Gastrocnemius medialis (tissue), 4 donors: ENCODE results near the gene CDH2. TPM values are rescaled to one million over a fixed set of nuclear protein-coding genes. Genes with fewer than 3 reads are reported as not detected.

Source experiments
- ATAC-seq, 2 donors: fragments of 150-250 bp; one replicate each; pipeline ENCODE4 v1.9.1; 2016
- DNase-seq, 2 donors: peaks; one replicate each; pipeline ENCODE4 v3.0.0-alpha.2; 2019
- H3K27ac ChIP-seq, 4 donors: fragments of 200-600 bp; sonication (generic); 1 replicate in 1 of 4; 2 replicates in 3 of 4; pipeline ENCODE4 v1.5.1; 2016 to 2018; ENCODE audit warnings: mild to moderate bottlenecking in 2 of 4, moderate library complexity in 1 of 4
- H3K27me3 ChIP-seq, 3 donors: fragments of 200-600 bp; sonication (generic) in 2 of 3; 1 replicate in 1 of 3; 2 replicates in 2 of 3; pipeline versions ENCODE4 v1.5.1 to v1.6.0; 2016 to 2019; ENCODE audit warnings: mild to moderate bottlenecking in 1 of 3, moderate library complexity in 1 of 3
- H3K36me3 ChIP-seq, 2 donors: fragments of 200-600 bp; sonication (generic) in 1 of 2; one replicate each; pipeline ENCODE4 v1.5.1; 2017 to 2018
- H3K4me1 ChIP-seq, 2 donors: fragments of 200-600 bp; sonication (generic) in 1 of 2; one replicate each; pipeline ENCODE4 v1.5.1; 2016 to 2017; ENCODE audit warnings: mild to moderate bottlenecking in 2 of 2
- H3K4me3 ChIP-seq, 4 donors: fragments of 200-600 bp; sonication (generic) in 3 of 4; 1 replicate in 1 of 4; 2 replicates in 3 of 4; pipeline ENCODE4 v1.5.1; 2016 to 2019; ENCODE audit warnings: mild to moderate bottlenecking in 2 of 4
- H3K9me3 ChIP-seq, 3 donors: fragments of 200-600 bp; sonication (generic) in 2 of 3; 1 replicate in 1 of 3; 2 replicates in 2 of 3; pipeline ENCODE4 v1.5.1; 2016 to 2019
- POLR2A ChIP-seq, 2 donors: fragments of 450-650 bp; IDR thresholded peaks; one replicate each; pipeline ENCODE4 v1.6.1; 2017; ENCODE audit warnings: antibody characterized with exemption in 2 of 2, mild to moderate bottlenecking in 2 of 2, moderate library complexity in 2 of 2
- in situ Hi-C, 4 donors: fragments of 200-750 bp; cut with MboI; loops; one replicate each; pipeline versions ENCODE4 v1.15.0 to v1.8.0; 2017; ENCODE audit warnings: low sequenced_read_pairs in 4 of 4
- intact Hi-C: fragments of 100-400 bp; cut with DNase I; formaldehyde crosslinking; loops from one replicate; pipeline ENCODE4 v1.15.1; 2023; ENCODE audit warnings: low total_unique reads
- total RNA-seq, 4 donors: library from RNA; depleted of rRNA; stranded (reverse); fragments of >200 nt; gene quantifications; one replicate each; pipeline versions ENCODE4 v1.1.0 to v1.2.3, GENCODE V29; 2016
- TF ChIP-seq, protein P1 (sequence below), 5 experiments: fragments of 450-650 bp in 3 of 5; fragments of 200-600 bp in 2 of 5; sonication (generic) in 2 of 5; IDR thresholded peaks in 4 of 5; conservative IDR thresholded peaks in 1 of 5; 1 replicate in 4 of 5; 2 replicates in 1 of 5; pipeline ENCODE4 v1.5.1; 2016 to 2019; ENCODE audit warnings: antibody characterized with exemption in 5 of 5, mild to moderate bottlenecking in 3 of 5, moderate library complexity in 3 of 5

Gene CDH2
- total RNA-seq, 4 donors from 2014 or later, result 0.38 to 0.62 (median 0.51) TPM; not detected in 1

DNA sequence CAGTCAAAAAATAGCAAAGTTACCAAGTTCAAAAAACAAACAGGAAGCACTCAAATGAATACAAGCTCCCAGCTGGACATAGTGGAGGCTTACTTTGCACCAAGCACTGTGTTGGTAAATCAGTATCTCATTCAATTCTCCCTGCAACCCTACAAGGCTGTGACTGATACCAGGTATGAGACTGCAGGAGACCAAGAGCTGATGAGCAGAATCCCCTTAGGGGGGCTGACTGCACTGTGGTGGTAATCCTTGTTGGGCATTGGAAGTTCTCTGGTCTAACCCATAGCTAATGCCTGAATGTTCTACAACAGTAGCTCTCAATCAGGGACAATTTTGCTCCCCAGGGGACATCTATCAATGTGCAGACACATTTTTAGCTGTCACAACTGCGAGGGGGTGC, 26.0 kb downstream of the CDH2 start:
- Histone ChIP-seq H3K4me1 (no peaks in the 10 kb centered on the region), H3K36me3 (no peaks in the 10 kb centered on the region), H3K9me3 (no peaks in the 10 kb centered on the region), H3K27ac (no peak overlapping the region), H3K4me3 (no peak overlapping the region), H3K27me3 (no peaks in the 10 kb centered on the region)
- TF ChIP-seq, protein P1, sequence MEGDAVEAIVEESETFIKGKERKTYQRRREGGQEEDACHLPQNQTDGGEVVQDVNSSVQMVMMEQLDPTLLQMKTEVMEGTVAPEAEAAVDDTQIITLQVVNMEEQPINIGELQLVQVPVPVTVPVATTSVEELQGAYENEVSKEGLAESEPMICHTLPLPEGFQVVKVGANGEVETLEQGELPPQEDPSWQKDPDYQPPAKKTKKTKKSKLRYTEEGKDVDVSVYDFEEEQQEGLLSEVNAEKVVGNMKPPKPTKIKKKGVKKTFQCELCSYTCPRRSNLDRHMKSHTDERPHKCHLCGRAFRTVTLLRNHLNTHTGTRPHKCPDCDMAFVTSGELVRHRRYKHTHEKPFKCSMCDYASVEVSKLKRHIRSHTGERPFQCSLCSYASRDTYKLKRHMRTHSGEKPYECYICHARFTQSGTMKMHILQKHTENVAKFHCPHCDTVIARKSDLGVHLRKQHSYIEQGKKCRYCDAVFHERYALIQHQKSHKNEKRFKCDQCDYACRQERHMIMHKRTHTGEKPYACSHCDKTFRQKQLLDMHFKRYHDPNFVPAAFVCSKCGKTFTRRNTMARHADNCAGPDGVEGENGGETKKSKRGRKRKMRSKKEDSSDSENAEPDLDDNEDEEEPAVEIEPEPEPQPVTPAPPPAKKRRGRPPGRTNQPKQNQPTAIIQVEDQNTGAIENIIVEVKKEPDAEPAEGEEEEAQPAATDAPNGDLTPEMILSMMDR (IDR thresholded peaks at IDR 0.05 in 4 of 5, conservative IDR thresholded peaks at IDR 0.05 in 1 of 5), result no peak
- TF ChIP-seq POLR2A (IDR thresholded peaks at IDR 0.05), result no peak
- intact Hi-C loops, result no loop called here
- ATAC-seq, result no peak
- in situ Hi-C loops, result no loop called here
- no peak for DNase-seq

DNA sequence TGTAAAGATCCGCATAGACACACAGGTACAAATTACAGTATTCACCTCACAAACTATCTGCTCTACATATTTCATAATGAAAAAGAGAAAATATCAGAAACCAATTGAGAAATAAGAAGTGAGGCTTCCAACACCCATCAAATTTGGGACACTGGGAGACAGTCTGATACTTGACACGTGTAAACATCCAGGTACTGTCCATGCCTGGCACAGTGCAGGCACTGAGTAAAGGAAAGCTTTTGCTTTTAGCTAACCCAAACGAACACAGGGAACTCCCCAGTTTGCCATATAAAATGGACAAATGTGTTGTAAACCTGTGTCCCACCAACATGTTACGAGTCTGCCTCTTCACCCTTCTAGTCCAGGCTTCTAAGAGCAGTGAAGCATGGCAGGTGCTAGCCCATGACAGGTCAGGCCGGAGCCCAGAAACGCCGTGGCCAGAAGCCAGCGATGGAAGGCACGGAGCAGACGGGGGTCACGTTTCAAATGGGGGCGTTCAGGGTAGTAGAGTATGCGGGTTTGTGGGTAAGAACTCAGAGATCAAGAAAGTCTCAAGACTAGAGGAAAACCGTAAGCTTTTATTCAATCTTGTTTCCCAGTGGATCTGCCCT, 27.0 kb downstream of the CDH2 start:
- Histone ChIP-seq H3K27ac (no peak overlapping the region), H3K4me3 (no peak overlapping the region), H3K9me3 (no peaks in the 10 kb centered on the region), H3K4me1 (no peaks in the 10 kb centered on the region), H3K27me3 (no peaks in the 10 kb centered on the region), H3K36me3 (no peaks in the 10 kb centered on the region)
- TF ChIP-seq, protein P1 (IDR thresholded peaks at IDR 0.05 in 4 of 5, conservative IDR thresholded peaks at IDR 0.05 in 1 of 5), result no peak
- TF ChIP-seq POLR2A (IDR thresholded peaks at IDR 0.05), result no peak
- DNase-seq (no peak), ATAC-seq (no peak)
- in situ Hi-C loops, result no loop called here
- intact Hi-C loops, result no loop called here

DNA sequence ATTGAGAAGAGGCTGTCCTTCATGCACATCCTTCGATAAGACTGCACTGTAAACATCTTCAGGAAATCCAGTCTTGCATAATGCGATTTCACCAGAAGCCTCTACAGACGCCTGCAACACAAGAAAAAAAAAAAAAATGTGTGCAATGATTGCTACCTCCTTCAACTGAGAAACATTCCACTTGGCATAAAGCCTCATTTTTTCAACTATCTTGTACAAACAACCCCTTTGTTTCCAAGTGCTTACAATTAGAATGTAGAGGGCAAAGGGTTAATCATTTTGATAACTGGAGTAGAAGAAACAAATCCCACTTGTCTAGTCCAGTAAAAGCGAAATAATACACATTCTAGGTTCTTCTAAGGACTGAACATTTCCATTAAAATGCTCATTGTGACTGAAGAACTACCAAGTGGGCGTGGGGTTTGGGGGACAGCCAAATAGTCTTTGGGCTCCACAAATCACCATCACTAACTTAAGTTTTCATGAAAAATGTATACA, 29.2 kb downstream of the CDH2 start:
- H3K27me3 ChIP-seq, result no peaks in the 10 kb centered on the region
- in situ Hi-C loops (no loop called here), intact Hi-C loops (no loop called here)
- H3K4me1 ChIP-seq, result no peaks in the 10 kb centered on the region
- no peak overlapping the region for H3K4me3 ChIP-seq
- H3K27ac ChIP-seq, result no peak overlapping the region
- DNase-seq (no peak), ATAC-seq (no peak)
- H3K36me3 ChIP-seq, result no peaks in the 10 kb centered on the region
- no peaks in the 10 kb centered on the region for H3K9me3 ChIP-seq
- TF ChIP-seq, protein P1 (IDR thresholded peaks at IDR 0.05 in 4 of 5, conservative IDR thresholded peaks at IDR 0.05 in 1 of 5), result no peak
- TF ChIP-seq POLR2A (IDR thresholded peaks at IDR 0.05), result no peak

DNA sequence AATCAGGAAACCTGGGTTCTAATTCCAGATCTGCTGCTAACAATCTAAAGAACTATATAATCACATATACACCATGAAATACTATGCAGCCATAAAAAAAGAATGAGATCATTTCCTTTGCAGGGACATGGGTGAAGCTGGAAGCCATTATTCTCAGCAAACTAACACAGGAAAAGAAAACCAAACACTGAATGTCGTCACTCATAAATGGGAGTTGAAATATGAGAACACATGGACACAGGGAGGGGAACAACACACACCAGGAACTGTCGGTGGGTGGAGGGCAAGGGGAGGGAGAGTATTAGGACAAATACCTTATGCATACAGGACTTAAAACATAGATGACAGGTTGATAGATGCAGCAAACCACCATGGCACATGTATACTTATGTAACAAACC, 33.2 kb downstream of the CDH2 start:
- TF ChIP-seq POLR2A (IDR thresholded peaks at IDR 0.05), result no peak
- TF ChIP-seq, protein P1 (IDR thresholded peaks at IDR 0.05 in 4 of 5, conservative IDR thresholded peaks at IDR 0.05 in 1 of 5), result no peak
- ATAC-seq (no peak), DNase-seq (no peak)
- H3K4me1 ChIP-seq, result no peaks in the 10 kb centered on the region
- H3K27me3 ChIP-seq, result no peaks in the 10 kb centered on the region
- H3K36me3 ChIP-seq, result no peaks in the 10 kb centered on the region
- H3K27ac ChIP-seq, result no peak overlapping the region
- H3K9me3 ChIP-seq, result no peaks in the 10 kb centered on the region
- intact Hi-C loops (no loop called here), in situ Hi-C loops (no loop called here)
- no peak overlapping the region for H3K4me3 ChIP-seq

DNA sequence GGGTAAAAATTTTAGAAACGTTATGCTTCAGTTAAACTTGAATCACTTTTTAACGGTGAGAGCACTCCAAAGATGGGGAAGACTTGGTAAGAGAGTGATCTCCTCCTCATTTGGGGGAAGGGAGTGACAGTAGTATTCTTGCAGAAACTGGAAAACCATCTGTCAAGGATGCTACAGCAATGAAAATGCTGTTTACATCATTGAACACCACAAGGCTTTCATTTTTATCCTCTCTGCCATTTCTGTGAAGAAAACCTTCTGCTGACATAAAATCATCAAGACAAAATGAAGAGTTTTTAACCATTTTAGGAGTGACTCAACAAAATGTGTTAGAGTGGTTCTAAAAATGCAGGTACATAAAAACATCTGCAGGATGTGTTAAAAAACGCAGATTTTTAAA, 38.1 kb downstream of the CDH2 start:
- H3K27ac ChIP-seq, result no peak overlapping the region
- no peaks in the 10 kb centered on the region for H3K4me1 ChIP-seq

More for the DNA sequence above, 38.1 kb downstream of the CDH2 start:
- TF ChIP-seq, protein P1 (IDR thresholded peaks at IDR 0.05 in 4 of 5, conservative IDR thresholded peaks at IDR 0.05 in 1 of 5), result no peak
- no peak for TF ChIP-seq POLR2A (IDR thresholded peaks at IDR 0.05)
- Histone ChIP-seq H3K4me3 (no peak overlapping the region), H3K9me3 (no peaks in the 10 kb centered on the region), H3K27me3 (no peaks in the 10 kb centered on the region), H3K36me3 (no peaks in the 10 kb centered on the region)
- DNase-seq (no peak), ATAC-seq (no peak)
- intact Hi-C loops, result no loop called here
- in situ Hi-C loops, result no loop called here
